Fibroblast of peridontal ligament (primary cell): Measurements from ENCODE around the gene LZTR1.

Experiments used
- DNase-seq: peaks from one replicate; pipeline ENCODE4 v3.0.0-alpha.2; 2010; ENCODE audit errors: extremely low read depth

The LZTR1 gene

GRCh38 chr22:20980938-20981722 is 967 bp upstream of the LZTR1 start:
- no peak for DNase-seq

GRCh38 chr22:20982563-20982882 is 426 bp downstream of the LZTR1 start:
- DNase-seq, result no peak

- DNase-seq, result peak; percentile 18
These were observed 1.1 kb downstream of the LZTR1 start for GRCh38 chr22:20983081-20983771.

- no peak for DNase-seq
These were observed 3.6 kb downstream of the LZTR1 start for GRCh38 chr22:20985720-20986119.

- DNase-seq, result no peak
These were observed 4.3 kb downstream of the LZTR1 start for GRCh38 chr22:20986365-20986764.

GRCh38 chr22:20987375-20987774 is 5.3 kb downstream of the LZTR1 start:
- DNase-seq, result no peak

- no peak for DNase-seq
These were observed 6.7 kb downstream of the LZTR1 start for GRCh38 chr22:20988573-20989322.

- DNase-seq, result peak; percentile 23
These were observed 7.4 kb downstream of the LZTR1 start for GRCh38 chr22:20989323-20990138.

- no peak for DNase-seq
These were observed 8.4 kb downstream of the LZTR1 start for GRCh38 chr22:20990184-20991180.

GRCh38 chr22:20991252-20992055 is 9.4 kb downstream of the LZTR1 start:
- no peak for DNase-seq

GRCh38 chr22:20992056-20992442 is 10.0 kb downstream of the LZTR1 start:
- DNase-seq, result no peak

- no peak for DNase-seq
These were observed 10.6 kb downstream of the LZTR1 start for GRCh38 chr22:20992456-20993303.

GRCh38 chr22:20993304-20994127 is 11.4 kb downstream of the LZTR1 start:
- DNase-seq, result no peak

GRCh38 chr22:20994128-20994901 is 12.2 kb downstream of the LZTR1 start:
- DNase-seq, result no peak

- DNase-seq, result no peak
These were observed 12.8 kb downstream of the LZTR1 start for GRCh38 chr22:20994902-20995241.

- DNase-seq, result no peak
These were observed 13.4 kb downstream of the LZTR1 start for GRCh38 chr22:20995329-20996030.

- DNase-seq, result no peak
These were observed 13.9 kb downstream of the LZTR1 start for GRCh38 chr22:20996031-20996410.
